Smooth muscle cell (in vitro differentiated cells): ENCODE data around the gene DPH3. TPM values are rescaled to one million over a fixed set of nuclear protein-coding genes. Genes with fewer than 3 reads are reported as not detected.

Source experiments
- DNase-seq: peaks from one replicate; lab custom pipeline; 2025; ENCODE audit not compliant: unreplicated experiment; lab: John Stamatoyannopoulos, UW
- H2AFZ ChIP-seq: fragments of 200-600 bp; sonication (generic); 2 replicates; pipeline ENCODE4 v1.6.0; 2016; ENCODE audit warnings: antibody characterized with exemption, low read depth, mild to moderate bottlenecking
- H3F3A ChIP-seq: fragments of 200-600 bp; sonication (generic); 2 replicates; pipeline ENCODE4 v1.6.0; 2017; ENCODE audit warnings: antibody characterized with exemption, low read depth
- H3K27ac ChIP-seq: fragments of 200-600 bp; sonication (generic); 2 replicates; pipeline ENCODE4 v1.5.1; 2016; ENCODE audit warnings: low read depth, mild to moderate bottlenecking
- H3K27me3 ChIP-seq: fragments of 200-600 bp; sonication (generic); 2 replicates; pipeline ENCODE4 v1.6.1; 2016; ENCODE audit warnings: low read depth, mild to moderate bottlenecking
- H3K36me3 ChIP-seq: fragments of 200-600 bp; sonication (generic); 2 replicates; pipeline ENCODE4 v1.5.1; 2016; ENCODE audit warnings: low read depth
- H3K4me1 ChIP-seq: fragments of 200-600 bp; sonication (generic); 2 replicates; pipeline ENCODE4 v1.5.1; 2016; ENCODE audit warnings: low read depth
- H3K4me2 ChIP-seq: fragments of 200-600 bp; sonication (generic); 2 replicates; pipeline ENCODE4 v1.6.0; 2016; ENCODE audit warnings: mild to moderate bottlenecking
- H3K4me3 ChIP-seq: fragments of 200-600 bp; sonication (generic); 2 replicates; pipeline ENCODE4 v1.5.1; 2016; ENCODE audit warnings: mild to moderate bottlenecking
- H3K79me2 ChIP-seq: fragments of 200-600 bp; sonication (generic); 2 replicates; pipeline ENCODE4 v1.6.0; 2016; ENCODE audit warnings: low read depth, mild to moderate bottlenecking
- H3K9ac ChIP-seq: fragments of 200-600 bp; sonication (generic); 2 replicates; pipeline ENCODE4 v1.6.0; 2016; ENCODE audit warnings: low read depth
- H3K9me3 ChIP-seq: fragments of 200-600 bp; sonication (generic); replicated peaks from 2 replicates; pipeline ENCODE4 v1.5.1; 2016; ENCODE audit warnings: low read depth
- H4K20me1 ChIP-seq: fragments of 200-600 bp; sonication (generic); 2 replicates; pipeline ENCODE4 v1.6.0; 2016; ENCODE audit warnings: low read depth
- CTCF ChIP-seq: fragments of 200-600 bp; sonication (generic); IDR thresholded peaks from 2 replicates; pipeline ENCODE4 v1.5.1; 2017; ENCODE audit warnings: borderline replicate concordance, mild to moderate bottlenecking, antibody characterized with exemption; ENCODE audit not compliant: insufficient read depth, poor library complexity, severe bottlenecking
- WGBS: methylation state at CpG from one replicate; pipeline ENCODE4 v1.1.7; 2016; ENCODE audit warnings: low lambda C conversion rate; 5-methylcytosine and 5-hydroxymethylcytosine counted together
- polyA plus RNA-seq: library from polyadenylated mRNA; unstranded; fragments of >200 nt; fragmentation: Nextera tagmentation; extraction: Ambion mirVana; gene quantifications from 2 replicates; pipeline ENCODE4 v1.2.1, GENCODE V29; 2016
- total RNA-seq: library from RNA; depleted of rRNA; stranded (reverse); fragments of >200 nt; gene quantifications from 2 replicates; pipeline ENCODE4 v1.2.3, GENCODE V29; 2014

The DPH3 gene
- total and polyA plus RNA-seq, 2 experiments from 2014 or later, result 44.7 to 69.5 TPM

- peaks cover 8% of the 10 kb centered on the region for H3K4me1 ChIP-seq
- 63% methylated on average over 3 of the region's 3 CpGs for WGBS
Measured at GRCh38 chr3:16255326-16255725, 9.4 kb downstream of the DPH3 start.

DNA sequence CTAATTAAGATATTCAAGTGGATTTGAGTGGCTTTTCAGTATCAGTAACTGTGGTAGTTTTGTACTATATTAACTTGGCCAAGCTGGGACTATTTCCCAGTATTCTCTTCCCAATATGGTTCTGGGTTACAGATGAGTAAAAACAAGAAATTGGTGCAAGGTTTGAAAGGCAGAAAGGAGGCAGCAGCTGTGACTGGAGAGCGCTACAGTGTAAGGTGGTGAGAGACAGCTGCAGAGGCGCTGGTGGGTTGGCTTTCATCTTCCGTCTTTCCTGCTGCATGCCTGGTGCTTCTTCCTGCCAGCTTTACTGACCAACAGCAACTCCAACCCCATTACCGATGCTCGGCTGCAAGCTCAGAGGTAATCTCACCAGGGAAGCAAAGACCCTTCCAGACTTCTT, 9.8 kb downstream of the DPH3 start:
- Histone ChIP-seq H2AFZ (no peak overlapping the region), H3K27me3 (no peaks in the 10 kb centered on the region), H3K9ac (no peak overlapping the region), H4K20me1 (no peaks in the 10 kb centered on the region), H3K4me3 (no peak overlapping the region), H3K4me1 (peaks cover 8% of the 10 kb centered on the region), H3F3A (no peaks in the 10 kb centered on the region), H3K27ac (no peak overlapping the region), H3K36me3 (peaks cover 1% of the 10 kb centered on the region), H3K4me2 (no peak overlapping the region), H3K79me2 (no peaks in the 10 kb centered on the region), H3K9me3 (no peaks in the 10 kb centered on the region)
- 90% methylated on average over 5 of the region's 5 CpGs for WGBS
- TF ChIP-seq CTCF, result no peak
- DNase-seq, result no peak

More at GRCh38 chr3:16255326-16255725, 9.4 kb downstream of the DPH3 start:
- Histone ChIP-seq H3K9me3 (no peaks in the 10 kb centered on the region), H4K20me1 (no peaks in the 10 kb centered on the region), H2AFZ (no peak overlapping the region), H3F3A (no peaks in the 10 kb centered on the region), H3K4me2 (no peak overlapping the region), H3K79me2 (no peaks in the 10 kb centered on the region), H3K4me3 (no peak overlapping the region), H3K9ac (no peak overlapping the region), H3K27ac (no peak overlapping the region), H3K36me3 (peaks cover 5% of the 10 kb centered on the region), H3K27me3 (no peaks in the 10 kb centered on the region)
- TF ChIP-seq CTCF, result no peak
- DNase-seq, result no peak

DNA sequence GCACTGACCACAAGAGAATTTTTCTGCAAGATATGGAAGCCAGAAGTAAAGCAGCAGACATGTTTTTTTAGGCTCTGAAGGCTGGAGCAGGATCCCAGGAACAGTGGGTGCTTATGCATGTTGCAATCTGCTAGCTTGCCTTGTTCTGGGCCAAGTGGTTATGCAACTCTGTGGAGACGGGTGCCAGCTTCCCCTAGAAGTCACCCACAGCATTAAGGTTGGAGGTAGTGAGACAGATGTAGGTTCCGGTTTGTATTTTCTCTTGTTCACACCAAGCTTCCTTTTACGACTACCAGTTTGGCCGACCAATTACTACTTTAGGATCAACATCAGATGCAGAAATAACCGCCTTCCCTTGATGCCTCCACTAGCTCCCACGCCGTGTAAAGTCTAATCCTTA, 11.1 kb downstream of the DPH3 start:
- no peak for DNase-seq
- 84% methylated on average over 7 of the region's 7 CpGs for WGBS

More for the DNA sequence above, 11.1 kb downstream of the DPH3 start:
- Histone ChIP-seq H3K79me2 (no peaks in the 10 kb centered on the region), H3K36me3 (no peaks in the 10 kb centered on the region), H3K4me2 (no peak overlapping the region), H2AFZ (no peak overlapping the region), H4K20me1 (no peaks in the 10 kb centered on the region), H3K27me3 (no peaks in the 10 kb centered on the region), H3K9me3 (no peaks in the 10 kb centered on the region), H3K9ac (no peak overlapping the region), H3K4me3 (no peak overlapping the region), H3K27ac (no peak overlapping the region), H3K4me1 (peaks cover 8% of the 10 kb centered on the region), H3F3A (no peaks in the 10 kb centered on the region)
- TF ChIP-seq CTCF, result no peak
